ENCODE data around the gene LRRC72.
A peak's percentile ranks its signal among the peaks of the same experiment; 100 is the strongest.

The LRRC72 gene

DNA sequence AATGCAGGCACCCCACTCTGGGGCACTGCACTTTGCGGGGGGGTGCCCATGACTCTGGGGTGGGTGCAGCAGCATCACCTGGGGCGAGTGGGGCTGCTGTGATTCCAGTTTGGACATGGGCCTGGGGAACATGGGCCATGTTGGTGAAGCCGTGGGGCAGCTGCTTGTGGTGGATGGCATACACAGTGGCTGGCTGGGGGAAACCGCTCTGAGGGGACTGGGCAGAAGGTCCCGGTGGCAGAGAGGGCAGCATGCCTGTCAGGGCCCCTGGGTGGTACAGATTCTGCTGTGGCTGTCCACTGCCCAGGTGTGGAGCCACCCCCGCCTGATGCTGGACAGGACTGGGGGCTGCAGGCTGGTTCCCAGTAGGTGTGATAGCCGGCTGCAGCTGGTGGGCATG, 57.2 kb downstream of the LRRC72 start:
- Histone ChIP-seq H3K4me3 (ENCODE audit: low read length in 2 of 2) (peak overlapping the region in 1 of 2 donors; percentile 41), H3K9ac (ENCODE audit: low read depth, low read length, poor library complexity) (peak overlapping the region; percentile 27), H2BK5ac (ENCODE audit: low read length) (peak overlapping the region; percentile 10), H3K27me3 (ENCODE audit: control insufficient read depth in 3 of 3, insufficient read depth in 3 of 3, low read depth in 1 of 3, low read length in 3 of 3) (no peaks in the 10 kb centered on the region), H3K27ac (replicated peaks; ENCODE audit: low read length) (no peak overlapping the region), H3K4me1 (ENCODE audit: control insufficient read depth in 2 of 2, insufficient read depth in 1 of 2, low read depth in 1 of 2, low read length in 2 of 2) (peaks cover 0 to 3% of the 10 kb centered on the region in 2 donors), H2BK12ac (ENCODE audit: low read length) (no peak overlapping the region), H4K8ac (ENCODE audit: low read depth, low read length) (no peak overlapping the region), H2BK120ac (ENCODE audit: low read depth, low read length) (no peak overlapping the region), H3K4ac (ENCODE audit: low read length) (no peak overlapping the region), H4K91ac (ENCODE audit: low read depth, low read length, poor library complexity) (no peak overlapping the region), H3K4me2 (ENCODE audit: insufficient read depth, low read length, poor library complexity, severe bottlenecking) (no peak overlapping the region), H3K23ac (ENCODE audit: low read depth, low read length, poor library complexity) (no peak overlapping the region), H2AK5ac (ENCODE audit: low read depth, low read length) (peak overlapping the region; percentile 1), H2BK15ac (ENCODE audit: low read length) (no peak overlapping the region), H3K18ac (ENCODE audit: low read length) (peak overlapping the region; percentile 44), H3K14ac (ENCODE audit: low read length) (no peak overlapping the region), H3K79me1 (ENCODE audit: low read depth, low read length) (no peaks in the 10 kb centered on the region), H2AFZ (ENCODE audit: low read length) (no peak overlapping the region), H3K9me3 (replicated peaks in 1 of 2; ENCODE audit: control insufficient read depth in 2 of 2, insufficient read depth in 1 of 2, low read depth in 1 of 2, low read length in 2 of 2) (peaks cover 0 to 2% of the 10 kb centered on the region in 2 donors), H3K36me3 (replicated peaks in 1 of 2; ENCODE audit: control insufficient read depth in 2 of 2, insufficient read depth in 2 of 2, low read length in 2 of 2) (no peaks in the 10 kb centered on the region)
- DNase-seq (ENCODE audit: low spot score), result no peak
- WGBS, 2 donors (ENCODE audit: extremely low coverage in 2 of 2, insufficient read length in 2 of 2, insufficient replicate concordance in 1 of 2), result no CpG with 5 or more reads among the region's 7 CpGs

- no peak overlapping the region for H4K91ac ChIP-seq (ENCODE audit: low read depth, low read length, poor library complexity)
- no peak overlapping the region for H4K8ac ChIP-seq (ENCODE audit: low read depth, low read length)
- no peak overlapping the region for H3K27ac ChIP-seq (replicated peaks; ENCODE audit: low read length)
- no peaks in the 10 kb centered on the region for H3K79me1 ChIP-seq (ENCODE audit: low read depth, low read length)
- no peak overlapping the region for H2AFZ ChIP-seq (ENCODE audit: low read length)
- no peak overlapping the region for H3K18ac ChIP-seq (ENCODE audit: low read length)
- H3K9me3 ChIP-seq (replicated peaks in 1 of 2; ENCODE audit: control insufficient read depth in 2 of 2, insufficient read depth in 1 of 2, low read depth in 1 of 2, low read length in 2 of 2), result peaks cover 0 to 2% of the 10 kb centered on the region in 2 donors
- H3K4me3 ChIP-seq (ENCODE audit: low read length in 2 of 2), result peak overlapping the region in 1 of 2 donors; percentile 65
- H2BK120ac ChIP-seq (ENCODE audit: low read depth, low read length), result no peak overlapping the region
- no CpG with 5 or more reads among the region's 17 CpGs for WGBS, 2 donors (ENCODE audit: extremely low coverage in 2 of 2, insufficient read length in 2 of 2, insufficient replicate concordance in 1 of 2)
- no peak overlapping the region for H3K4ac ChIP-seq (ENCODE audit: low read length)
- H2BK15ac ChIP-seq (ENCODE audit: low read length), result no peak overlapping the region
- no peak overlapping the region for H3K14ac ChIP-seq (ENCODE audit: low read length)
- no peak overlapping the region for H3K4me2 ChIP-seq (ENCODE audit: insufficient read depth, low read length, poor library complexity, severe bottlenecking)
- no peak overlapping the region for H2BK12ac ChIP-seq (ENCODE audit: low read length)
- no peak overlapping the region for H3K9ac ChIP-seq (ENCODE audit: low read depth, low read length, poor library complexity)
- H3K27me3 ChIP-seq (ENCODE audit: control insufficient read depth in 3 of 3, insufficient read depth in 3 of 3, low read depth in 1 of 3, low read length in 3 of 3), result no peaks in the 10 kb centered on the region
- peaks cover 0 to 3% of the 10 kb centered on the region in 2 donors for H3K4me1 ChIP-seq (ENCODE audit: control insufficient read depth in 2 of 2, insufficient read depth in 1 of 2, low read depth in 1 of 2, low read length in 2 of 2)
- H2BK5ac ChIP-seq (ENCODE audit: low read length), result no peak overlapping the region
- no peak overlapping the region for H3K23ac ChIP-seq (ENCODE audit: low read depth, low read length, poor library complexity)
- no peak for DNase-seq (ENCODE audit: low spot score)
- H2AK5ac ChIP-seq (ENCODE audit: low read depth, low read length), result no peak overlapping the region
- H3K36me3 ChIP-seq (replicated peaks in 1 of 2; ENCODE audit: control insufficient read depth in 2 of 2, insufficient read depth in 2 of 2, low read length in 2 of 2), result no peaks in the 10 kb centered on the region
Observed at GRCh38 chr7:16585540-16585939, 58.9 kb downstream of the LRRC72 start.

GRCh38 chr7:16586081-16586874, 59.7 kb downstream of the LRRC72 start:
- H2BK15ac ChIP-seq (ENCODE audit: low read length), result no peak overlapping the region
- H3K14ac ChIP-seq (ENCODE audit: low read length), result no peak overlapping the region
- no CpG with 5 or more reads among the region's 42 CpGs for WGBS, 2 donors (ENCODE audit: extremely low coverage in 2 of 2, insufficient read length in 2 of 2, insufficient replicate concordance in 1 of 2)
- H3K27me3 ChIP-seq (ENCODE audit: control insufficient read depth in 3 of 3, insufficient read depth in 3 of 3, low read depth in 1 of 3, low read length in 3 of 3), result no peaks in the 10 kb centered on the region
- peaks cover 0 to 3% of the 10 kb centered on the region in 2 donors for H3K4me1 ChIP-seq (ENCODE audit: control insufficient read depth in 2 of 2, insufficient read depth in 1 of 2, low read depth in 1 of 2, low read length in 2 of 2)
- no peak overlapping the region for H3K4me3 ChIP-seq (ENCODE audit: low read length in 2 of 2)
- H4K8ac ChIP-seq (ENCODE audit: low read depth, low read length), result no peak overlapping the region
- no peak overlapping the region for H3K27ac ChIP-seq (replicated peaks; ENCODE audit: low read length)
- H2BK12ac ChIP-seq (ENCODE audit: low read length), result no peak overlapping the region
- DNase-seq (ENCODE audit: low spot score), result no peak
- H4K91ac ChIP-seq (ENCODE audit: low read depth, low read length, poor library complexity), result no peak overlapping the region
- H2BK120ac ChIP-seq (ENCODE audit: low read depth, low read length), result no peak overlapping the region
- H3K4ac ChIP-seq (ENCODE audit: low read length), result no peak overlapping the region
- H3K23ac ChIP-seq (ENCODE audit: low read depth, low read length, poor library complexity), result no peak overlapping the region
- H3K9me3 ChIP-seq (replicated peaks in 1 of 2; ENCODE audit: control insufficient read depth in 2 of 2, insufficient read depth in 1 of 2, low read depth in 1 of 2, low read length in 2 of 2), result peaks cover 0 to 2% of the 10 kb centered on the region in 2 donors
- H3K36me3 ChIP-seq (replicated peaks in 1 of 2; ENCODE audit: control insufficient read depth in 2 of 2, insufficient read depth in 2 of 2, low read length in 2 of 2), result no peaks in the 10 kb centered on the region
- no peak overlapping the region for H2AK5ac ChIP-seq (ENCODE audit: low read depth, low read length)
- no peak overlapping the region for H3K9ac ChIP-seq (ENCODE audit: low read depth, low read length, poor library complexity)
- peak overlapping the region; percentile 79 for H3K18ac ChIP-seq (ENCODE audit: low read length)
- H2BK5ac ChIP-seq (ENCODE audit: low read length), result no peak overlapping the region
- no peaks in the 10 kb centered on the region for H3K79me1 ChIP-seq (ENCODE audit: low read depth, low read length)
- no peak overlapping the region for H3K4me2 ChIP-seq (ENCODE audit: insufficient read depth, low read length, poor library complexity, severe bottlenecking)
- no peak overlapping the region for H2AFZ ChIP-seq (ENCODE audit: low read length)

DNA sequence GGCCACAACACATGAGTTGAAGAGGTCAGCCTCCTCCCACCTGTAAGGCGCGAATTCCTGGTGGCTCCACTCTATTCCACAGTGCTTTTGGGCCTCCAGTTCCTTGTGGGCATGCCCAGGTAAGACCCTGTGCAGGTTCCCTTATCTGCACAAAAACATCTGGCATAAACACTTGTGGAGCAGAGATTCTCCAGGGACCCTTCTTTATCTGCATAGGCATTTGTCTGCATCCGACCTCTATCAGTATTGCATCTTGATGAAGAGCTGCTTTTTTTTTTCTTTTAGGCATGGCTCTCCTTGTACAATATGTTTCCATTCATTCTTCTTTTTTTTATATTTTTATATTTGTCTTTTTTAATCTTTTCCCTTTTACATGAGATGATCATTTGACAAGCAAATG, 60.5 kb downstream of the LRRC72 start:
- Histone ChIP-seq H3K9me3 (replicated peaks in 1 of 2; ENCODE audit: control insufficient read depth in 2 of 2, insufficient read depth in 1 of 2, low read depth in 1 of 2, low read length in 2 of 2) (peaks cover 0 to 2% of the 10 kb centered on the region in 2 donors), H2BK15ac (ENCODE audit: low read length) (no peak overlapping the region), H3K27me3 (ENCODE audit: control insufficient read depth in 3 of 3, insufficient read depth in 3 of 3, low read depth in 1 of 3, low read length in 3 of 3) (no peaks in the 10 kb centered on the region), H4K91ac (ENCODE audit: low read depth, low read length, poor library complexity) (no peak overlapping the region), H2BK12ac (ENCODE audit: low read length) (no peak overlapping the region), H3K23ac (ENCODE audit: low read depth, low read length, poor library complexity) (no peak overlapping the region), H3K36me3 (replicated peaks in 1 of 2; ENCODE audit: control insufficient read depth in 2 of 2, insufficient read depth in 2 of 2, low read length in 2 of 2) (no peaks in the 10 kb centered on the region), H3K18ac (ENCODE audit: low read length) (no peak overlapping the region), H2BK5ac (ENCODE audit: low read length) (no peak overlapping the region), H2BK120ac (ENCODE audit: low read depth, low read length) (no peak overlapping the region), H3K14ac (ENCODE audit: low read length) (no peak overlapping the region), H3K4me1 (ENCODE audit: control insufficient read depth in 2 of 2, insufficient read depth in 1 of 2, low read depth in 1 of 2, low read length in 2 of 2) (peaks cover 0 to 3% of the 10 kb centered on the region in 2 donors), H3K27ac (replicated peaks; ENCODE audit: low read length) (no peak overlapping the region), H4K8ac (ENCODE audit: low read depth, low read length) (no peak overlapping the region), H3K4ac (ENCODE audit: low read length) (no peak overlapping the region), H3K4me2 (ENCODE audit: insufficient read depth, low read length, poor library complexity, severe bottlenecking) (no peak overlapping the region), H2AFZ (ENCODE audit: low read length) (no peak overlapping the region), H3K9ac (ENCODE audit: low read depth, low read length, poor library complexity) (no peak overlapping the region), H2AK5ac (ENCODE audit: low read depth, low read length) (no peak overlapping the region), H3K4me3 (ENCODE audit: low read length in 2 of 2) (no peak overlapping the region), H3K79me1 (ENCODE audit: low read depth, low read length) (no peaks in the 10 kb centered on the region)
- WGBS, 2 donors (ENCODE audit: extremely low coverage in 2 of 2, insufficient read length in 2 of 2, insufficient replicate concordance in 1 of 2), result no CpG with 5 or more reads among the region's 3 CpGs
- DNase-seq (ENCODE audit: low spot score), result no peak

Measured in neuronal stem cell (in vitro differentiated cells).